Nephron progenitor cell (in vitro differentiated cells): ENCODE measurements around the gene BCL11A.

ENCODE experiments used
- DNase-seq: peaks from one replicate; pipeline ENCODE4 v3.0.0; 2021
- H3K27ac Mint-ChIP-seq: 2 replicates; pipeline ENCODE4 v1.8.0; 2021; ENCODE audit warnings: mild to moderate bottlenecking, moderate library complexity, mixed read lengths
- H3K27me3 Mint-ChIP-seq: 2 replicates; pipeline ENCODE4 v1.8.0; 2021; ENCODE audit warnings: mild to moderate bottlenecking, low read depth, mixed read lengths; ENCODE audit not compliant: poor library complexity
- H3K36me3 Mint-ChIP-seq: 2 replicates; pipeline ENCODE4 v1.8.0; 2021; ENCODE audit warnings: low read depth, mixed read lengths
- H3K4me1 Mint-ChIP-seq: 2 replicates; pipeline ENCODE4 v1.8.0; 2021; ENCODE audit warnings: mixed read lengths
- H3K4me3 Mint-ChIP-seq: 2 replicates; pipeline ENCODE4 v1.8.0; 2021; ENCODE audit warnings: mild to moderate bottlenecking, moderate library complexity, mixed read lengths
- H3K9me3 Mint-ChIP-seq: 2 replicates; pipeline ENCODE4 v1.8.0; 2021; ENCODE audit warnings: mild to moderate bottlenecking, moderate library complexity, mixed read lengths
- CTCF ChIP-seq: fragments of 200-600 bp; sonication (generic); IDR thresholded peaks from 2 replicates; pipeline ENCODE4 v1.5.0; 2021; ENCODE audit warnings: antibody characterized with exemption

The BCL11A gene

GRCh38 chr2:60405271-60405919, 148.1 kb downstream of the BCL11A start:
- peaks cover 91% of the 10 kb centered on the region for H3K4me1 Mint-ChIP-seq
- H3K9me3 Mint-ChIP-seq, result no peaks in the 10 kb centered on the region
- peaks cover 27% of the 10 kb centered on the region for H3K27me3 Mint-ChIP-seq
- no peaks in the 10 kb centered on the region for H3K36me3 Mint-ChIP-seq
- no peak overlapping the region for H3K4me3 Mint-ChIP-seq
- DNase-seq, result no peak
- peak overlapping the region; percentile 47 for H3K27ac Mint-ChIP-seq
- TF ChIP-seq CTCF, result no peak
